HepG2 (cell line): ENCODE data around the gene ZFPM1.

Experiments
- CEBPB ChIP-seq: IDR thresholded peaks from 2 replicates; pipeline ENCODE4 v1.6.1; 2011; ENCODE audit warnings: low read depth, low read length, improper control_type of control experiment, borderline replicate concordance
- EP300 ChIP-seq, 3 experiments: sonication (generic) in 1 of 3; formaldehyde crosslinking in 1 of 3; IDR thresholded peaks; 2 replicates each; pipeline versions ENCODE4 v1.5.1 to v1.6.1; 2011 to 2020; ENCODE audit warnings: low read depth in 2 of 3, low read length in 2 of 3, borderline replicate concordance in 1 of 3, improper control_type of control experiment in 1 of 3, mild to moderate bottlenecking in 1 of 3, missing genetic modification reagents in 1 of 3, moderate library complexity in 1 of 3
- HDAC1 ChIP-seq: sonication (generic); formaldehyde crosslinking; IDR thresholded peaks from 2 replicates; pipeline ENCODE4 v1.5.1; 2020; ENCODE audit warnings: mild to moderate bottlenecking, missing genetic modification reagents
- MTA3 ChIP-seq: sonication (generic); formaldehyde crosslinking; IDR thresholded peaks from 2 replicates; pipeline ENCODE4 v1.4.0; 2020; ENCODE audit warnings: missing genetic modification reagents
- POLR2A ChIP-seq, 2 experiments: IDR thresholded peaks; 2 replicates each; pipeline ENCODE4 v1.6.1; 2011; ENCODE audit warnings: low read depth in 2 of 2, low read length in 2 of 2, mild to moderate bottlenecking in 1 of 2, moderate library complexity in 1 of 2; ENCODE audit not compliant: insufficient read depth in 1 of 2
- YY1 ChIP-seq: IDR thresholded peaks from 2 replicates; pipeline ENCODE4 v1.6.1; 2011; ENCODE audit warnings: low read length, low read depth, moderate library complexity, mild to moderate bottlenecking; ENCODE audit not compliant: insufficient read depth, insufficient replicate concordance
- ZNF468 ChIP-seq: sonication (generic); formaldehyde crosslinking; IDR thresholded peaks from 2 replicates; pipeline ENCODE4 v1.8.0; 2022; ENCODE audit warnings: mild to moderate bottlenecking, moderate library complexity, missing genetic modification reagents
- ZNF607 ChIP-seq: sonication (generic); formaldehyde crosslinking; IDR thresholded peaks from 2 replicates; pipeline ENCODE4 v1.5.1; 2020; ENCODE audit warnings: missing genetic modification reagents, mild to moderate bottlenecking, borderline replicate concordance
- ZNF629 ChIP-seq: sonication (generic); formaldehyde crosslinking; conservative IDR thresholded peaks from 2 replicates; pipeline ENCODE4 v1.5.0; 2020; ENCODE audit warnings: missing genetic modification reagents
- ZNF816 ChIP-seq: sonication (generic); formaldehyde crosslinking; IDR thresholded peaks from 2 replicates; pipeline ENCODE4 v1.8.0; 2022; ENCODE audit warnings: missing genetic modification reagents, mild to moderate bottlenecking, borderline replicate concordance
- TF ChIP-seq, protein P1 (sequence below), 2 experiments: IDR thresholded peaks; 2 replicates each; pipeline ENCODE4 v1.6.1; 2011 to 2012; ENCODE audit warnings: low read length in 2 of 2, borderline replicate concordance in 1 of 2, low read depth in 1 of 2, mild to moderate bottlenecking in 1 of 2, moderate library complexity in 1 of 2
- TF ChIP-seq, protein P2 (sequence below): sonication (generic); formaldehyde crosslinking; IDR thresholded peaks from 2 replicates; pipeline ENCODE4 v1.4.0; 2020; ENCODE audit warnings: missing genetic modification reagents
- TF ChIP-seq, protein P3 (sequence below): sonication (generic); formaldehyde crosslinking; IDR thresholded peaks from 2 replicates; pipeline ENCODE4 v1.5.0; 2020; ENCODE audit warnings: mild to moderate bottlenecking, missing genetic modification reagents, moderate library complexity
- TF ChIP-seq, protein P4 (sequence below): sonication (generic); formaldehyde crosslinking; IDR thresholded peaks from 2 replicates; pipeline ENCODE4 v1.5.1; 2020; ENCODE audit warnings: mild to moderate bottlenecking, moderate library complexity, missing genetic modification reagents

DNA sequence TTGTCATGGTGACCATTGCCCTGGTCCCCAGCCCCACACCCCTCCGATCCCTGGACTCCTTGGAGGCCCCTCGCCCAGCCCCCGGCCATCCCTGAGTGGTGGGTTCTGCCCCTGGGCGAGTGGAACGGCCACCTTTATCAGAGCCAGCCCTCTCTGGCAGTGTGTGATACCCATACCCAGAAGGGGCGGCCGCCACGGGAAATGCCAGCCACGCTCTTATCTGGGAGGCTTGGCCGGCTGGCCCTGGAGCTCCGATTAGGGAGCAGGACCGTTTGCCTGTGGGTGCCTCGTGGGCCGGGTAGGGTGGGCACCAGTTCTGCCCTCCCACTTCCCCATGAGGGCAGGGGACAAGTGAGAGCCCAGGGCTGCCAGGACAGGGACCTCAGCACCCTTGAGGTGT, 58.8 kb downstream of the ZFPM1 start:
- TF ChIP-seq MTA3 (CRISPR knock-in tag) = no peak
- TF ChIP-seq, protein P1, sequence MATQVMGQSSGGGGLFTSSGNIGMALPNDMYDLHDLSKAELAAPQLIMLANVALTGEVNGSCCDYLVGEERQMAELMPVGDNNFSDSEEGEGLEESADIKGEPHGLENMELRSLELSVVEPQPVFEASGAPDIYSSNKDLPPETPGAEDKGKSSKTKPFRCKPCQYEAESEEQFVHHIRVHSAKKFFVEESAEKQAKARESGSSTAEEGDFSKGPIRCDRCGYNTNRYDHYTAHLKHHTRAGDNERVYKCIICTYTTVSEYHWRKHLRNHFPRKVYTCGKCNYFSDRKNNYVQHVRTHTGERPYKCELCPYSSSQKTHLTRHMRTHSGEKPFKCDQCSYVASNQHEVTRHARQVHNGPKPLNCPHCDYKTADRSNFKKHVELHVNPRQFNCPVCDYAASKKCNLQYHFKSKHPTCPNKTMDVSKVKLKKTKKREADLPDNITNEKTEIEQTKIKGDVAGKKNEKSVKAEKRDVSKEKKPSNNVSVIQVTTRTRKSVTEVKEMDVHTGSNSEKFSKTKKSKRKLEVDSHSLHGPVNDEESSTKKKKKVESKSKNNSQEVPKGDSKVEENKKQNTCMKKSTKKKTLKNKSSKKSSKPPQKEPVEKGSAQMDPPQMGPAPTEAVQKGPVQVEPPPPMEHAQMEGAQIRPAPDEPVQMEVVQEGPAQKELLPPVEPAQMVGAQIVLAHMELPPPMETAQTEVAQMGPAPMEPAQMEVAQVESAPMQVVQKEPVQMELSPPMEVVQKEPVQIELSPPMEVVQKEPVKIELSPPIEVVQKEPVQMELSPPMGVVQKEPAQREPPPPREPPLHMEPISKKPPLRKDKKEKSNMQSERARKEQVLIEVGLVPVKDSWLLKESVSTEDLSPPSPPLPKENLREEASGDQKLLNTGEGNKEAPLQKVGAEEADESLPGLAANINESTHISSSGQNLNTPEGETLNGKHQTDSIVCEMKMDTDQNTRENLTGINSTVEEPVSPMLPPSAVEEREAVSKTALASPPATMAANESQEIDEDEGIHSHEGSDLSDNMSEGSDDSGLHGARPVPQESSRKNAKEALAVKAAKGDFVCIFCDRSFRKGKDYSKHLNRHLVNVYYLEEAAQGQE (IDR thresholded peaks at IDR 0.05; ENCODE audit: borderline replicate concordance in 1 of 2, low read depth in 1 of 2, low read length in 2 of 2) = no peak
- TF ChIP-seq EP300 (IDR thresholded peaks at IDR 0.05; ENCODE audit: low read depth in 2 of 2, low read length in 2 of 2) = no peak
- no peak for TF ChIP-seq EP300 (CRISPR knock-in tag; IDR thresholded peaks at IDR 0.05; ENCODE audit: borderline replicate concordance)
- no peak for TF ChIP-seq ZNF607 (CRISPR knock-in tag)
- TF ChIP-seq, protein P2, sequence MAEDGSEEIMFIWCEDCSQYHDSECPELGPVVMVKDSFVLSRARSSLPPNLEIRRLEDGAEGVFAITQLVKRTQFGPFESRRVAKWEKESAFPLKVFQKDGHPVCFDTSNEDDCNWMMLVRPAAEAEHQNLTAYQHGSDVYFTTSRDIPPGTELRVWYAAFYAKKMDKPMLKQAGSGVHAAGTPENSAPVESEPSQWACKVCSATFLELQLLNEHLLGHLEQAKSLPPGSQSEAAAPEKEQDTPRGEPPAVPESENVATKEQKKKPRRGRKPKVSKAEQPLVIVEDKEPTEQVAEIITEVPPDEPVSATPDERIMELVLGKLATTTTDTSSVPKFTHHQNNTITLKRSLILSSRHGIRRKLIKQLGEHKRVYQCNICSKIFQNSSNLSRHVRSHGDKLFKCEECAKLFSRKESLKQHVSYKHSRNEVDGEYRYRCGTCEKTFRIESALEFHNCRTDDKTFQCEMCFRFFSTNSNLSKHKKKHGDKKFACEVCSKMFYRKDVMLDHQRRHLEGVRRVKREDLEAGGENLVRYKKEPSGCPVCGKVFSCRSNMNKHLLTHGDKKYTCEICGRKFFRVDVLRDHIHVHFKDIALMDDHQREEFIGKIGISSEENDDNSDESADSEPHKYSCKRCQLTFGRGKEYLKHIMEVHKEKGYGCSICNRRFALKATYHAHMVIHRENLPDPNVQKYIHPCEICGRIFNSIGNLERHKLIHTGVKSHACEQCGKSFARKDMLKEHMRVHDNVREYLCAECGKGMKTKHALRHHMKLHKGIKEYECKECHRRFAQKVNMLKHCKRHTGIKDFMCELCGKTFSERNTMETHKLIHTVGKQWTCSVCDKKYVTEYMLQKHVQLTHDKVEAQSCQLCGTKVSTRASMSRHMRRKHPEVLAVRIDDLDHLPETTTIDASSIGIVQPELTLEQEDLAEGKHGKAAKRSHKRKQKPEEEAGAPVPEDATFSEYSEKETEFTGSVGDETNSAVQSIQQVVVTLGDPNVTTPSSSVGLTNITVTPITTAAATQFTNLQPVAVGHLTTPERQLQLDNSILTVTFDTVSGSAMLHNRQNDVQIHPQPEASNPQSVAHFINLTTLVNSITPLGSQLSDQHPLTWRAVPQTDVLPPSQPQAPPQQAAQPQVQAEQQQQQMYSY (CRISPR knock-in tag) = no peak
- TF ChIP-seq CEBPB = no peak
- no peak for TF ChIP-seq YY1
- TF ChIP-seq POLR2A (IDR thresholded peaks at IDR 0.05; ENCODE audit: insufficient read depth in 1 of 2, low read depth in 2 of 2, low read length in 2 of 2) = no peak
- TF ChIP-seq, protein P3, sequence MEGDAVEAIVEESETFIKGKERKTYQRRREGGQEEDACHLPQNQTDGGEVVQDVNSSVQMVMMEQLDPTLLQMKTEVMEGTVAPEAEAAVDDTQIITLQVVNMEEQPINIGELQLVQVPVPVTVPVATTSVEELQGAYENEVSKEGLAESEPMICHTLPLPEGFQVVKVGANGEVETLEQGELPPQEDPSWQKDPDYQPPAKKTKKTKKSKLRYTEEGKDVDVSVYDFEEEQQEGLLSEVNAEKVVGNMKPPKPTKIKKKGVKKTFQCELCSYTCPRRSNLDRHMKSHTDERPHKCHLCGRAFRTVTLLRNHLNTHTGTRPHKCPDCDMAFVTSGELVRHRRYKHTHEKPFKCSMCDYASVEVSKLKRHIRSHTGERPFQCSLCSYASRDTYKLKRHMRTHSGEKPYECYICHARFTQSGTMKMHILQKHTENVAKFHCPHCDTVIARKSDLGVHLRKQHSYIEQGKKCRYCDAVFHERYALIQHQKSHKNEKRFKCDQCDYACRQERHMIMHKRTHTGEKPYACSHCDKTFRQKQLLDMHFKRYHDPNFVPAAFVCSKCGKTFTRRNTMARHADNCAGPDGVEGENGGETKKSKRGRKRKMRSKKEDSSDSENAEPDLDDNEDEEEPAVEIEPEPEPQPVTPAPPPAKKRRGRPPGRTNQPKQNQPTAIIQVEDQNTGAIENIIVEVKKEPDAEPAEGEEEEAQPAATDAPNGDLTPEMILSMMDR = no peak
- TF ChIP-seq, protein P4, sequence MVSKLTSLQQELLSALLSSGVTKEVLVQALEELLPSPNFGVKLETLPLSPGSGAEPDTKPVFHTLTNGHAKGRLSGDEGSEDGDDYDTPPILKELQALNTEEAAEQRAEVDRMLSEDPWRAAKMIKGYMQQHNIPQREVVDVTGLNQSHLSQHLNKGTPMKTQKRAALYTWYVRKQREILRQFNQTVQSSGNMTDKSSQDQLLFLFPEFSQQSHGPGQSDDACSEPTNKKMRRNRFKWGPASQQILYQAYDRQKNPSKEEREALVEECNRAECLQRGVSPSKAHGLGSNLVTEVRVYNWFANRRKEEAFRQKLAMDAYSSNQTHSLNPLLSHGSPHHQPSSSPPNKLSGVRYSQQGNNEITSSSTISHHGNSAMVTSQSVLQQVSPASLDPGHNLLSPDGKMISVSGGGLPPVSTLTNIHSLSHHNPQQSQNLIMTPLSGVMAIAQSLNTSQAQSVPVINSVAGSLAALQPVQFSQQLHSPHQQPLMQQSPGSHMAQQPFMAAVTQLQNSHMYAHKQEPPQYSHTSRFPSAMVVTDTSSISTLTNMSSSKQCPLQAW (CRISPR knock-in tag) = no peak
- TF ChIP-seq ZNF468 = no peak
- TF ChIP-seq ZNF816 = no peak
- TF ChIP-seq HDAC1 (CRISPR knock-in tag) = no peak
- TF ChIP-seq ZNF629 = no peak
